Stimulated activated CD8-positive, alpha-beta memory T cell treated with anti-CD3 and anti-CD28 coated beads, Interleukin-12 subunit alpha, Interleukin-12 subunit beta, amount 100 ng/mL, for 4 hours (primary cell): ENCODE measurements around the gene ATP11C.
"Not testable (repeated sequence)": the region's sequence is repeated elsewhere in the genome, so short reads cannot be mapped to it uniquely, and the experiment has no call there.

ENCODE experiments used
- DNase-seq: peaks from one replicate; pipeline ENCODE4 v3.0.0-alpha.2; 2020; ENCODE audit warnings: low read depth

Gene ATP11C

DNA sequence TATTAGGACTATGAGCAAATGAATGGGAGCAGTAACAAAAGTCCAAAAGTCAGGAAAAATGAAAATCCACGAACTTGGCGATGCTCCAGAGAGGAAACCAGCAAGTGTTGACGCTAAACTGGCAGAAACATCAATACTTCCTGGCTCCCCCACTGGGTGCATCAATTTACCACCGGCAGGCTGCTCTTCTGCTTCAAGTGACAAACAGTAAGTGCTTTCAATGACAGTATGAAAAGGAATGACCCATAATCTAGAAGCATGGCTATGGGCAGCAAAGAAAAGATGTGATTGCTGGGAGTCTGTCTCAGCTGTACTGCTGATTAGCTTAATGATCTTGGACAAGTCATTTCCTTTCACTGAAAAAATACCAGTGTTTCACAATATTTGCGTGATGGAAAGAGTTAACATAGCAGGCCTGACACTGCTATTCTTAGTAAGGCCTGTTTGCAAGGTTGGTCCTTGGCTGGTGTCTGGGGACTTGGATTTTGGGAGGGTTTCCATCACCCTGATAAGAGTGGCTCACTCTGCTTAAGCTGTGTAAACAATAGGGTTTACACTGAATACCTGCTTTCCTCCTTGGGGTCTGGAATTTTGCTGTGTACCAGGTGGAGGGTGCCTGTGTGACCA is 8.7 kb downstream of the ATP11C start:
- no peak for DNase-seq

DNA sequence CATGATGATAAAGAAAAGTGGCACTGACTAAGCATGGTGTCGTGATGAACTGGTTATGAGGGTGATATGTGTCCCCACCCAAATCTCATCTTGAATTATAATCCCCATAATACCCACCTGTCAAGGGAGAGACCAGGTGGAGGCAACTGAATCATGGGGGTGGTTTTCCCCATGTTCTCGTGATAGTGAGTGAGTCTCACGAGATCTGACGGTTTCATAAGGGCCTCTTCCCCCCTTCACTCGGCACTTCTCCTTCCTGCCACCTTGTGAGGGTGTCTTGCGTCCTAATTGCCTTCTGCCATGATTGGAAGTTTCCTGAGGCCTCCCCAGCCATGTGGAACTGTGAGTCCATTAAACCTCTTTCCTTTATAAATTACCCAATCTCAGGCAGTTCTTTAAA is 11.7 kb downstream of the ATP11C start:
- not testable (repeated sequence) for DNase-seq

DNA sequence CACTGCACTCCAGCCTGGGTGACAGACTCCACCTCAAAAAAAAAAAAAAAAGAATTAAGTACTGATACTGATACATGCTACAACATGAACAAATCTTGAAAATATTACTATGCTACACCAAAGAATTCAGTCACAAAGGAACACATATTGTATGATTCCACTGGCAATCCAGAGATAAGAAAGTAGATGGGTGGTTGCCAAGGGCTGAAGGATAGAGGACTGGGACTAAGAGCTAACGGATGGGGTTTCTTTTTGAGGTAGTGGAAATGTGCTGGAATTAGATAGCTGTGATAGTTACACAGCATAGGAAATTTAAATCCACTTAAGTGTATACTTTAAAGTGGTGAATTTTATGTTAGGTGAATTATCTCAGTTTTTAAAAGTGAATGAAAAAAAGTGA is 12.5 kb downstream of the ATP11C start:
- no peak for DNase-seq

DNA sequence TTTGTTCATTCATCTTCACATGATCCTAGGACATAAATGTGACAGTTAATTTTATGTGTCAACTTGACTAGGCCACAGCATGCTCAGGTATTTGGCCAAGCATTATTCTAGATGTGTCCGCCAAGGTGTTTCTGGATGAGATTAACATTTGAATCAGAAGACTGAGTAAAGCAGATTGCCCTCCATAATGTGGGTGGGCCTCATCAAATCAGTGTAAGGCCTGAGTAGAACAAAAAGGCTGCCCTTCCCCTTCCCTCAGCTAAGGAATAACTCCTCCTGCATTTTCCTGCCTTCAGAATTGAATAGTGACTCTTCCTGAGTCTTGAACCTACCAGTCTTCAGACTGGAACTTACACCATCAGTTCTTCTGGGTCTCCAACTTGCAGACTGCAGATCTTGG is 18.4 kb downstream of the ATP11C start:
- no peak for DNase-seq

DNA sequence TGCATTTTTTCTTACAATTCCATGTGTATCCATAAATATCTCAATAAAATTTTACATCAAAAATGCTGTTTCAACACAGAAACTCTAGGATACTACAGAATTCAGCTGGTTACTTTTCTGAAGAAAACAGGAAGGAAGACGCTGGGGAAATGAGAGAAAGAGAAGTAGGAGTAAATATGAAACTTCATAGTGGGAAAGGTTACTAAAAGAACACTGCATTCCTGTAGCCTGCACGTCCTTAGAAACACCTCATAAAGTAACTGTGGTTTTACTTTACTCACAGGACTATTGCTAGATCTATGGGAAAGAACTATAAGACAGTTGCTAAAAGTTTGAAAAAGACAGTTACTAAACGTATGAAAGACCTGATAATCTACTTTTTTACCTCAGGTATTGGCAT is 23.1 kb downstream of the ATP11C start:
- no peak for DNase-seq

DNA sequence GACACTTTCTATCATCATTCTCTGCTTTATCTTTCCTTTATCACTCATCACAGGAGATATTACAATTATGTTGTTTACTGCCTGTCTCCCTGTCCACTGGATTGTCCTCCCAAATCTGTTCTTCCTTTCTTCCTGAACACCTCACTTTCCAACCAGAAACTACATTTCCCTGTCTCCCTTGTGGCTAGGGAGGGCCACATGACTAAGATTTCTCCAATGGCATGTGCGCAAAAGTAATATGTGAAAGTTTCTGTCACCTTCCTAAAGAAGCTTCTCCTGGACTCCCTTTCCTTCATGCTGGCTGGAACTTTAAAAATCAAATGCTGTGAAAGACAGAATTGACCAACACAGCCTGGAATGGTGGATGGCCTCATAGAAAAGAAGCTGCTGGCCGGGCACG is 25.8 kb downstream of the ATP11C start:
- no peak for DNase-seq

DNA sequence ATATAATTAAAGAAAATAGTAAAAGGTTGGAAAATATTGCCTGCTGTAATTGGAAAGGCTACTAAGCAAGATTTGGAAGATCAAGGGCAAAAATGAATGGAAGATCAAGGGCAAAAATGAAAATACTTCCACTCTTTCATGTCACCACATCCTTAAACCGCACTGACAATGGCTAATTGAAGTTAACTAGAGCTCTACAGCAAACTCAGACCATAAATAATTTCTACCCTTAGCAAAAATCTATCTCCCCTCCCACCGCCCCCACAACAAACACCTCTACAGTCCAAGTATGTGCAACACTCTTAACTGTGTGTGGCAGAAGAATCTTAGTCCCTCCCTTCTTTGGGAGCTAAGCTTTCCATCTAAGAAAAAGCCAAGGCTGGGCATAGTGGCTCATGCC is 27.1 kb downstream of the ATP11C start:
- DNase-seq, result no peak

DNA sequence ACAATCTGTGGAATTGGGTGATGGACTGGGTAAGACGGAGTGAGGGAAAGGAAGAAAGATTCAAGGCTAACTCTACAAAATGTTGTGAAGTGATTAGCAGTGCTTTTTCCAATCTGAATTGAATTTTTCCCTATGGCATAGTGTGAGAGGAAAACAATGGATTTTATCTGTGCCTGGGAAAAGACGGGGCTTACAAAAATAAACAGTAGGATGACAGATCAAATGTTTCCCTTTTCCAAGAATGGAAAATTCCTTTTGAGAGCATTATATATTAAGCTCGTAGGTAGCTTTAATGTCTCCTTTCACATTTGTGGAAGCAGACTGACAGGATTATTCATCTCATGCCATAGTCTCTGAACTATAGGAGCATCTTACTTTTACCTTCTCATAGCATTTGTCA is 27.8 kb downstream of the ATP11C start:
- no peak for DNase-seq

DNA sequence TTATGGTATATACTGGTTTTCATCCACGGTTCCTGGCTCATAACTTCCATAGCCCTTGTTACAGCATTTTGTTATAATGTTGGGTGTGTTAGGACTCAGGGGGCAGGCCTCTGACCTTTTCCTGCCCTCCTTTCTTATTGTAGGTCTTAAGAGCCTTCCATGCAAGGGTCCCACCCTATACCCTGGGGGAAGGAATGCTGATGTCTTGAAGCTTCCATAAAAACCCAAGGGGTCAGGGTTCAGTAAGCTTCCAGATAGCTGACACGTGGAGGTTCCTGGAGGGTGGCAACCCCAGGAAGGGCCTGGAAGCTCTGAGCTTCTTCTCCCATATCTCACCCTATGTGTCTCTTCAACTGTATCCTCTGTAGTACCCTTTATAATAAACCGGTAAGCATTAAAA is 29.6 kb downstream of the ATP11C start:
- no peak for DNase-seq

DNA sequence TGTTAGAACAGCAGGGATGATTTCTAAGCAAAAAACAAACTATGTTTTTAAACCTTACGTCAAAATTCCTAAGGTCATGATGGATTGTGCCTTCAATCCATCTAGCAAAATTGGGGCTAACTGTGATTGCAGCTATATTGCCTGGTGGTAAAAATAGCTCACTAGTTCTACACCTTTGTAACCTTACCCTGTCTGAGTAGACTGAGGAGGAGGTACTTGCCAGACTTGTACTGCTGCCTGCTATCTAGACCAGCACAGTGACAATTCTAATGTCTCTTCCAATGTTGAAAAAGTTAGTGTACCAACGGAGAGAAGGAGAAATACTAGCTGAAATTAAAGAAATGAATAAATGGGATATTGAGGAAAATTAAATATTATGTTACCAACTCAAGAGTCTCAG is 30.3 kb downstream of the ATP11C start:
- DNase-seq, result no peak

DNA sequence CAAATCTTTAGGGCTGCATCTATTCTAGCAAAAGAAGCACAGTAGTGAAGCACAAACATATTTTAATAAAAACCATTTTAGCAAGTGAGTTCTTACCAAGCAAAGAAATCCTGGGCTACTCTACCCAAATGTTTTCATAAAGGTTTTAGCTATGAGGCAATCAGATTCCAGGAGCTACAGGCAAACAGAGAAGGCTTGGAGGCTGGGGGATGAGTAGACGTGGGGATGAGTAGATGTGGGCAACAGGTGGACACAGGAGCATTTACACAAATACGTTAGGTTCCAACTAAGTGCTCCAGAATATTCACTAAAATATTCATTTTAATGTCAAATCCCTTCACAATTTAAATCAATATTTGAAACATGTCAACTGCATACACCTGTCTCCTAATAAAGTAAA is 34.5 kb downstream of the ATP11C start:
- no peak for DNase-seq

DNA sequence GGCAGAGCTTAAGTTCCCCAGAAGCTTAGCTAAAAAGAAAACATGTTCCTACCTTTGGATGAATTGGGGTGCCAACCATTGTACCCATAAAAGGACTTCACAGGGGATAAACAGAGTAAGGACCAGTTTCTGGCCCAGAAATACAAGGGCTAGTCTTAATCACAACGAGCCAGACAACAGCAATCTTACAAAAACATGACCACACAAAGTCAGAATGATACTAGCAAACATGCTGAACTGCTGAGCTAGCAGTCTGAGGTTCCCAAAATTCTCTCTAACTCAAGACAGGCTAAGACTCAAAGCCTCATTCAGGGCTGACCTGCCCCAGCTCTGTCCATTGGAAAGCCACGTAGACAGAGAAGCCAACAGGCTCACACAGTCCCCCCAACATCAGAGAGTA is 40.3 kb downstream of the ATP11C start:
- no peak for DNase-seq

DNA sequence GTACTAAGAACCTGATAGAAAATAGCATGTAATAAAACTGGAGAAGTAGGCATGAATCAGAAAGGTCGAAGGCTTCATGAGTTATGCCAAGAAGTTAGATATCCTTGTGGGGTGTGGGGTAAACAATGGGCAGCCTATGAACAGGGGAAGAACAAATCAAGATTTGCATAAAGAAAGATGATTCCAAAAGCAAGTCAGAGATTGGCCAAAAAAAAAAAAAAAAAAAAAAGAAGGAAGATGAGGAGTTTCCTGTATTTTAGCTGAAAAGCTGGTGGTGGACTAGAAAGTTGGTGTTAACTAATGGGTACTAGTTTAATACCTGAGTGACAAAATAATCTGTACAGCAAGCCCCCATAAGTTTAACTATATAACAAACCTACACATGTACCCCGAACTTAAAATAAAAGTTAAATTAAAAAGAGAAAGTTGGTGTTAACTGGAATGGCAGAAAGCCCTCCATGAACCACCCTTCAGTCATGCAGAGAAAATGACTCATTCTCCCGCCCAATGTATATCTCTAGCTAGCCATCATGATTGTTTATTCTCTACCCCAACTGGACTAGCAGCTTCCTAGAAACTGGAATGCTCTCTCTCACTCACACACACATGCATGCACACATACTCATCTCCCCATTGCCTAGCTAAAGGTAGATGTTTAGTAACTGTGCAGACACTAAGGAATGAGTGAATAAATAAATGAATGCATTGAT is 41.7 kb downstream of the ATP11C start:
- DNase-seq, result no peak

DNA sequence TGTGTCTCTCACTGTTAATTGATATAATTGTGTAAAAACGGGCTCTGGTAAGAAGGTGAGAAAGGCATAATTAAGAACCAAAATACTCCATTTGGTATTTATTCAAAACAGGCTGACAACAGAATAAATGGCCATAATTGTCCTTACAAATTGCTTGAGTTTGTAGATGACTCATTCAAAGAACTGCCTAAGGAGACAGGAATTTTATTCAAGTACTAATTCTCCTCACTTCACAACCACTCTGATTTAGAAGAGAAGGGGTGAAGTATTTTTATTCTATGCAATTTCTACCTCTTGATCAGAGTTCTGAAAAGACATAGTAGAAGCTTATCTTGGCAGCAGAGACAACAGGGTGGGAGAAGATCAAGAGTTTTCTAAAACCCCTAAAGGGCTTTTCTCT is 43.1 kb downstream of the ATP11C start:
- no peak for DNase-seq

DNA sequence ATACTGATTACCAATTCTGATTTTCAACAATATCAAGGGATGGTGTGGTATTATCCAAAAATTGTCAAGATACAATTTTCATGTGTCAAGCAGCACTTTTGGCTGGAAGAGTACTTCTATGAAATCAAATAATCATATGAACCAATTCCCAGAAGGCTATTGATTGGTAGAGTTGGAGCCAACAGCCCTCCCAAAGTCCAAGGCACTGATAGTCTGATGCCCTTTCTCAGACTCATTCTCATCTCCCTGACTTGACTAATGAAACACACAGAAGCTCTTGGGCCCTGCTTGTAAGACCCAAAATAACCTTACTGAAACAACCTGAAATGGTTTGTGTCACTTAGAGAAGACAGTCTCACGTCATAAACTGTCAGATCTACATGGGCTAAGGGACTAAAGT is 48.9 kb downstream of the ATP11C start:
- no peak for DNase-seq

DNA sequence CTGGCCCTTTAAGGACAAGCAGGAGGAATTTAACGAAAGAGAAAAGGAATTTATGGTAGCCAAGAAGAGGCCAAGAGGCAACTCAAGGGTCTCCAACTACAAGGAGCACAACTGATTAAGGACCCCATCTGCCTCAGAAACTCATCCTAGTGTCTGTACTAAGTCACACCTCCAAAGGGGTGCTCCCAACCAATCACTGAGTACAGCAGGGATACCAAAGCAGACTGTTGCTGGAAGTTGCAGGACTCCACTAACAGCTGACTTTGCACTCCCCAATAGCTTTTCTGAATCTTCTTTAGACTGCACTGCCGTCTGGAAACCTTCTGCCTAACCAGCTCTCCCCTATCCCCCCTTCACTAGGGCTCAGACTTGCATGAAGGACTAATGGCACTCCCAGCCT is 50.6 kb downstream of the ATP11C start:
- no peak for DNase-seq

DNA sequence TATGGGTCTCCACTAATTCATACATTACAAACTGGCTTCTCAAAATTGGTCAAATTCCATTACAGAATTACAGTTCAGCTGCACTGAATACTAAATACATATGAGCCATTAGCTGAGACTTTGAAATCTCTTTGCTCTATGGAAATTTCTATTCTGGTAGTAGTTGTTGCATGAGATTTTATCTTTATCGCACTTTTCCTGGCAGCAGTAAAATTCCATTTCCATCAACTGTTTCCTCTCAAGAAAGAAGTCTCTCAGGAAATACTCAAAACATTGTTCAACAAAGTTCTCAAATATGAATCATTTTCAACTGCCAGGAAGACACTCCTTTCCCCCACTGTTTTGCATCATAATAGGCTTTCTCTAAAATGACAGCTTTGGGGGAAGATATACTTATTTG is 51.3 kb downstream of the ATP11C start:
- no peak for DNase-seq

DNA sequence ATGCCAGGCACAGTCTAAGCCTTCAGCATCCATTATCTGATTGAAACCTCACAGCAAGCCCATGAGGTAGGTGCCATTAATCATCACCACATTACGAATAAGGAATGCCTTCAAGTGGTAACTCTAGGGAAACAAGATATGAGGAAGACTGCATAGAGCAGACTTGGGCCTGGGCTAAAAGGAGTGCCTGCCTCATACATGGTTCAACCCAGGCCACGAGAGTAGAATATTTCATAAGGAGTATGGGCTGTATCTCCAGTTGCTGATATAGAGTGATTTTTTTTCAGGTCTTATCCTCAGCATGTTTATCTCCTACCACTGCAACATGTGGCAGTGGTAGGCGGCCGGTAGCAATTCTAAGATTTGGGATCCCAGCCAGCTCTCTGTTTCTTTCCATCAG is 51.7 kb downstream of the ATP11C start:
- no peak for DNase-seq

DNA sequence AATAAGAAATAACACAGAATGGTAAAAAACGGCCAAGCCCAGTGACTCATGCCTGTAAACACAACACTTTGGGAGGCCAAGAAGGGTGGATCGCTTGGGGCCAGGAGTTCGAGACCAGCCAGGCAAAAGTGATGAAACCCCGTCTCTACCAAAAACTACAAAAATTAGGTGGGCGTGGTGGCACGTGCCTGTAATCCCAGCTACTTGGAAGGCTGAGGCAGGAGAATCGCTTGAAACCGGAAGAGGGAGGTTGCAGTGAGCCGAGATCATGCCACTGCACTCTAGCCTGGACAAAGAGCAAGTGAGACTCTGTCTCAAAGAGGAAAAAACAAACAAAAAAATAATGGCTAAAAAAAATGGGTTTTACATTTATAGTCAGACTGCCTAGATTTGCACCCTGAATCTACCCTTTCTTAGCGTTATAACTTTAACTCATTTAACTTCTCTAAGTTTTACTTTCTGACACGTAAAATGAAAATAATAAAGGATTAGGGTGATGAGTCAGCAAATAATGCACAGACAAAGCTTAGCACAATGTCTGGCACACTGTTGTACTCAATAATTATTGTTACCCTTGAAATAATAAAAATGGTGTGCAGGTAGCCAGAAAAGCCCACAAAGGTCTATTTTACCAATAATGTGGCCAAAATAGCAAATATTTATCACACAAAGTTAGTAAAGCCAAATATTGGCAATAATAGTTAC is 55.0 kb downstream of the ATP11C start:
- DNase-seq, result no peak

DNA sequence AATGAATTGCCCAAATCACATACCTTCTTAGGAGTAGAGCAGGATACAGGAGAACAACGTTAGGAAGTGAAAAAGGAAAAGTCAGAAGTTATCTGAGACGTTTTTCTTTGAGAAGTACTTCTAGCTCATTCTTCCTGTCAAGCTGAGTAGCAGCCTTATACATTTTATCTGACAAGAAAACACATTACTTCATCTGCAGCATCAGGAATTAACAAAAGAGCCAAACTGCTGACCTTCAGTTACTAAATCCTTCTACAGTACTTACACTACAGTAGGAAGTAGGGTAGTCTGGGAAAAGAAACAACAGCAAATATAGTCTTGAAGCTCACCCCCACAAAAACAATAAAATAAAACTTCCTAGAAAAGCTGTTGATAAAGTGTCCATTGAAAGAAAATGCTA is 57.0 kb downstream of the ATP11C start:
- no peak for DNase-seq

DNA sequence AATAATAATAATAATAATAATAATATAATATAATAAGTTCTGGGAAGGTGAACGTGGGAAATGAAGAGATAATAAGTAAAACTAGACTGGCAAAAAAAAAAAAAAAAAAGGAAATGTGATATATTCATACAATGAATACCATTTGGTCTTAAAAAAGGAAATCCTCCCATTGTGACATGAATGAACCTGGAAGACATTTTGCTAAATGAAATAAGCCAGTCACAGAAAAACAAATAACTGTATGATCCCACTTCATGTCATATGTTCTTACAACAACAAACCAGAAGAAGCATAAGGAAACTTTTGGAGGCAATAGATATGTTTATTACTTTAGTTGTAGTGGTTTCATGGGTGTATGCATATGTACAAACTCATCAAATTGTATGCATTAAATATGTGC is 63.1 kb downstream of the ATP11C start:
- DNase-seq, result no peak

DNA sequence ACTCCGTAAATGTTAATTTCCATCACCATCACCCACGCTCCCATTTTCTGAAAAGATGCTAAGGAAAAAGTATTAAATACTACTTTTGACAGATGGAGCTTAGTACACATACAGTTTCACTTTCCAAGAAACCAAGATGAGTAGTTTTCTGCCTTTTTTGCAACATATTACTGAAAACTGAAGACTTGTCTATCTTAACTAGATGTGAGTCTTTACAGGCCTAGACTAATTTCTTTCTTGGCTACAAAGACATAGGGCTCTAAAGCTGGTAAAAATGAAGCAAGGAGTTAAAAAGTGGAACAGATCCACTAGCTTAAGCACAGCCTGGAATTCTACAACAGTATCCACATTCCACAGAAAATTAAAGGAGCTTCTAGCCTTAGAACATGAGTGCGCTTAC is 68.2 kb downstream of the ATP11C start:
- no peak for DNase-seq

DNA sequence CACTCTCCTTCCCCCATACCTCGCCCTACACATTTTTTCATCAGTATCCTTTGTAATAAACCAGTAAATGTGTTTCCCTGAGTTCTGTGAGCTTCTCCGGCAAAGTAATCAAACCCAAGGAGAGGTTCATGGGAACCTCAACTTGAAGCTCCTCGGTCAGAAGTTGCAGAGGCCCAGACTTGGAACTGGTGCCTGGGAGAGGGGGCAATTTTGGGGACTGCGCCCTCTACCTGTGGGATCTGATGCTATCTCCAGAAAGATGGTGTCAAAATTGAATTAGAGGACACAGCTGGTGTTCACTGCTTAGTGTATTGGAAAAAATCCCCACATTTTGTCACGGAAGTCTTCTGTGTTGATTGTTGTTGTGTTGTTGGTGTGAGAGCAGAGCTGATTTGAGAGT is 70.6 kb downstream of the ATP11C start:
- DNase-seq, result no peak

DNA sequence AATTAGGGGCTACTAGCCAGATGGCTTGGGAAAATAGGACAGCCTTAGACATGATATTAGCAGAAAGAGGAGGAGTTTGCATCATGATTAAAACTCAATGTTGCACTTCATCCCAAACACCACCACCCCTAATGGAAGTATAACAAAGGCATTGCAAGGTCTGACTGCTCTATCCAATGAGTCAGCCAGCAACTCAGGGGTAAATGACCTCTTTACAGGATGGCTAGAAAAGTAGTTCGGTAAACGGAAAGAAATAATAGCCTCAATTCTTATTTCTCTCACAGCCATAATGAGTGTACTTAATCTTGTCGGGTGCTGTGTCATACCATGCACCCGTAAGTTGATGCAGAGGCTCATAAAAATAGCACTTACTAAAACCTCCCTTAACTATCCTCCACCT is 76.0 kb downstream of the ATP11C start:
- not testable (repeated sequence) for DNase-seq
